M059J (cell line): ENCODE measurements around the gene PTPRU. TPM values are rescaled to one million over a fixed set of nuclear protein-coding genes. Genes with fewer than 3 reads are reported as not detected.

Source experiments
- DNase-seq: peaks from one replicate; pipeline ENCODE4 v3.0.0-alpha.2; 2012; ENCODE audit warnings: low read depth
- total RNA-seq: library from RNA; depleted of rRNA; stranded (reverse); fragments of >200 nt; shearing (Covaris generic); gene quantifications from 2 replicates; pipeline ENCODE4 v1.2.3, GENCODE V29; 2014; rRNA removed

PTPRU gene
- total RNA-seq, 1 experiment from 2014 or later = 3.3 TPM

DNA sequence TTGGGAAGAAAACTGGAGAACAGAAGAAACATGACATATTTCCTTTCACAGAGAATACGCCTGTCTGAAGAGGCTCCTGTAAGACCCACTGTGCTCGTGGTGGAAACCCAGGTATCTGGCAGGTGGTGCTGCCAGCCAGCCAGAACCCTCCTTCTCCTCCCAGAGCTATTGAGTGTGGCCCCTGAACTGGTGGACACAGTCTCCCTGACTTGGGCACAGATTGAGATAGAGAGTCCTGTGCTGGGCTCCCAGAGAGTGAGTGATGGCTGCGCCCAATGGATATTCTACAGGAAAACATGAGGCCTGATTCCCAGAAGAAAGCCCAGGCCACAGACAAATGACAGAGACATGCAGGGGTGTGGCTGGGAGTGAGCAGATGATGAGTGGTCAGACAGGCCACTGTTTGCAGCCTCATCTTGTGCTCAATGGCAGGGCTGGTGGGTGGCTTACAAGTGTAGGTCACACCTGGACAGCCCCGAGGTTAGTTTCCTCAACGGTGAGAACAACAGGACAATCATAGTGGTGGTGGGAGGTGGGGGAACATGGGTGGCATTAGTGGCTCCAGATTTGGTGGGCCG is 127.9 kb downstream of the PTPRU start:
- DNase-seq = no peak

GRCh38 chr1:29365906-29366670 is 129.8 kb downstream of the PTPRU start:
- no peak for DNase-seq

DNA sequence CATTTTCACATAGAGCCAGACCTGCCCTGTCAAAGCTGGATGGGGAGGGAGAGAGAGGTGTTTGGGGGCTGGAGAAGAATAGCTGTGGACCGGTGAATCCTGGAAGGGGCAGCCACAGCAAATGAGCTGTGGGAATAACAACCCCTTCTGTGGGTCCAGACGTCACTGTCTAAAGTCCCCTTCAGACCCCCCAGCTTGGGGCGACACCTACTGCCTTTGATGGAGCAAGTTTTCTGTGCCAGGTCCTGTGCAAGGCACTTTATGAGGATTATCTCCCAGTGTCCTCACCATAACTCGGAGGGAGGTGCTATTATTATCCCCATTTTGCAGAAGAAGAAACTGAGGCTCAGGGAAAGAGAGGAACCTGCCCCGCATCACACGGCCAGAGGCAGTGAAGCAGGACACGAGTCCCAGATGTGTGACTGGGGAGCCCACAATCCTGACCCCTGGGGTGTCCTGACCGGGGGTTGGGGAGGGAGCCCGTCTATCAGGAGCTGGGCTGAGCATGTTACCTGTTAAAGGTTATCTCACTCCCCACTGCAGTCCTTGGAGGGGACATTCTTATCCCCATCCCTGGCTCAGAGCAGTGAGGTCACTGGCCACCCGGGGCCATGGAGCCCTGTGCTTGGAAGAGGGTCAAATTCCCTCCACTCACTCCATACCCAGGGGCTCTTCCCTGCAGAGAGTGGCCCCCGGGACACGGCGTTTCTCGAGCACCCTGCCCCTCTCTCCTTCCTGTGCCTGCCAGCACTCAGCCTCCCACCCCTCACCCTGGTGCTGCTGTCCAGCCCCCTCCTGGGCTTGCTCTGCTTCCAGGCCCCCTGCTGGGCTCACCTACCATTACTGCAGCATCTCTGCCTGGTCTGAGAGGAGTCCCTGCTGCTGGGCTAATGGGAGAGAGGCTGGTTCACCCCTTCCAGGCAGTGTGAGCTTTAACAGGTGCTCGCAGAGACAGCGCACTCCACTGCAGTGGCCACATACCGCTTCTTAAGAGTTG is 132.9 kb downstream of the PTPRU start:
- DNase-seq = no peak

- no peak for DNase-seq
Observed at GRCh38 chr1:29370067-29370466, 133.7 kb downstream of the PTPRU start.

GRCh38 chr1:29371332-29371731 is 135.0 kb downstream of the PTPRU start:
- no peak for DNase-seq

- DNase-seq = no peak
Observed at GRCh38 chr1:29372108-29372507, 135.8 kb downstream of the PTPRU start.

Other genes starting within 250 kb of the PTPRU start
- gene TMEM200B, start 112.6 kb upstream of the PTPRU start, total RNA-seq = 3.5 and 4.6 TPM in 2 replicates
- gene SRSF4, start 54.6 kb upstream of the PTPRU start, total RNA-seq = 48.7 and 64.1 TPM in 2 replicates
- gene MECR, start 5.6 kb upstream of the PTPRU start, total RNA-seq = 13.8 and 14.3 TPM in 2 replicates